ENCODE data around the gene ZBED3. TPM values are rescaled to one million over a fixed set of nuclear protein-coding genes. Genes with fewer than 3 reads are reported as not detected.

The ZBED3 gene
- total and polyA plus RNA-seq, 9 of the 15 experiments (the other 6 are each of a cell fraction or from before 2014, with no cell fraction given) = 0.01 to 0.03 (median 0.01) TPM; not detected in 5

- TF ChIP-seq, protein P1, sequence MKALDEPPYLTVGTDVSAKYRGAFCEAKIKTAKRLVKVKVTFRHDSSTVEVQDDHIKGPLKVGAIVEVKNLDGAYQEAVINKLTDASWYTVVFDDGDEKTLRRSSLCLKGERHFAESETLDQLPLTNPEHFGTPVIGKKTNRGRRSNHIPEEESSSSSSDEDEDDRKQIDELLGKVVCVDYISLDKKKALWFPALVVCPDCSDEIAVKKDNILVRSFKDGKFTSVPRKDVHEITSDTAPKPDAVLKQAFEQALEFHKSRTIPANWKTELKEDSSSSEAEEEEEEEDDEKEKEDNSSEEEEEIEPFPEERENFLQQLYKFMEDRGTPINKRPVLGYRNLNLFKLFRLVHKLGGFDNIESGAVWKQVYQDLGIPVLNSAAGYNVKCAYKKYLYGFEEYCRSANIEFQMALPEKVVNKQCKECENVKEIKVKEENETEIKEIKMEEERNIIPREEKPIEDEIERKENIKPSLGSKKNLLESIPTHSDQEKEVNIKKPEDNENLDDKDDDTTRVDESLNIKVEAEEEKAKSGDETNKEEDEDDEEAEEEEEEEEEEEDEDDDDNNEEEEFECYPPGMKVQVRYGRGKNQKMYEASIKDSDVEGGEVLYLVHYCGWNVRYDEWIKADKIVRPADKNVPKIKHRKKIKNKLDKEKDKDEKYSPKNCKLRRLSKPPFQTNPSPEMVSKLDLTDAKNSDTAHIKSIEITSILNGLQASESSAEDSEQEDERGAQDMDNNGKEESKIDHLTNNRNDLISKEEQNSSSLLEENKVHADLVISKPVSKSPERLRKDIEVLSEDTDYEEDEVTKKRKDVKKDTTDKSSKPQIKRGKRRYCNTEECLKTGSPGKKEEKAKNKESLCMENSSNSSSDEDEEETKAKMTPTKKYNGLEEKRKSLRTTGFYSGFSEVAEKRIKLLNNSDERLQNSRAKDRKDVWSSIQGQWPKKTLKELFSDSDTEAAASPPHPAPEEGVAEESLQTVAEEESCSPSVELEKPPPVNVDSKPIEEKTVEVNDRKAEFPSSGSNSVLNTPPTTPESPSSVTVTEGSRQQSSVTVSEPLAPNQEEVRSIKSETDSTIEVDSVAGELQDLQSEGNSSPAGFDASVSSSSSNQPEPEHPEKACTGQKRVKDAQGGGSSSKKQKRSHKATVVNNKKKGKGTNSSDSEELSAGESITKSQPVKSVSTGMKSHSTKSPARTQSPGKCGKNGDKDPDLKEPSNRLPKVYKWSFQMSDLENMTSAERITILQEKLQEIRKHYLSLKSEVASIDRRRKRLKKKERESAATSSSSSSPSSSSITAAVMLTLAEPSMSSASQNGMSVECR (CRISPR knock-in tag; IDR thresholded peaks at IDR 0.05) = no peak; the same call in none of the 2 replicates
- TF ChIP-seq ZNF644 (tag; IDR thresholded peaks at IDR 0.05; ENCODE audit: low read depth) = peak; percentile 45; the same call in 1 of the 2 replicates
- no peak for TF ChIP-seq ZNF449 (CRISPR knock-in tag; IDR thresholded peaks at IDR 0.05)
- TF ChIP-seq, protein P2, sequence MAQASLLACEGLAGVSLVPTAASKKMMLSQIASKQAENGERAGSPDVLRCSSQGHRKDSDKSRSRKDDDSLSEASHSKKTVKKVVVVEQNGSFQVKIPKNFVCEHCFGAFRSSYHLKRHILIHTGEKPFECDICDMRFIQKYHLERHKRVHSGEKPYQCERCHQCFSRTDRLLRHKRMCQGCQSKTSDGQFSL (CRISPR knock-in tag; IDR thresholded peaks at IDR 0.05) = no peak
- TF ChIP-seq, protein P2 (tag; IDR thresholded peaks at IDR 0.05) = no peak
- TF ChIP-seq SPI1 (IDR thresholded peaks at IDR 0.05; ENCODE audit: borderline replicate concordance, low read depth, low read length) = no peak; the same call in 1 of the 2 replicates
- no peak for TF ChIP-seq KDM4B (IDR thresholded peaks at IDR 0.05; ENCODE audit: borderline replicate concordance in 2 of 2, low read depth in 1 of 2)
- no peak for TF ChIP-seq ZNF311 (CRISPR knock-in tag; IDR thresholded peaks at IDR 0.05)
- no peak for TF ChIP-seq NR0B1 (IDR thresholded peaks at IDR 0.05; ENCODE audit: partially characterized antibody)
- TF ChIP-seq, protein P3, sequence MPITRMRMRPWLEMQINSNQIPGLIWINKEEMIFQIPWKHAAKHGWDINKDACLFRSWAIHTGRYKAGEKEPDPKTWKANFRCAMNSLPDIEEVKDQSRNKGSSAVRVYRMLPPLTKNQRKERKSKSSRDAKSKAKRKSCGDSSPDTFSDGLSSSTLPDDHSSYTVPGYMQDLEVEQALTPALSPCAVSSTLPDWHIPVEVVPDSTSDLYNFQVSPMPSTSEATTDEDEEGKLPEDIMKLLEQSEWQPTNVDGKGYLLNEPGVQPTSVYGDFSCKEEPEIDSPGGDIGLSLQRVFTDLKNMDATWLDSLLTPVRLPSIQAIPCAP (CRISPR knock-in tag; IDR thresholded peaks at IDR 0.05; ENCODE audit: borderline replicate concordance) = no peak
- peak; percentile 19 for TF ChIP-seq PRDM10 (IDR thresholded peaks at IDR 0.05; ENCODE audit: partially characterized antibody)
Observed at GRCh38 chr5:77030097-77031071, 56.7 kb downstream of the ZBED3 start, which contains the start of gene AGGF1 (continued).

All from K562 (cell line).